ENCODE data around the gene DLST. TPM values are rescaled to one million over a fixed set of nuclear protein-coding genes. Genes with fewer than 3 reads are reported as not detected.

The DLST gene
- total RNA-seq, 1 experiment from 2014 or later: 68.8 TPM

DNA sequence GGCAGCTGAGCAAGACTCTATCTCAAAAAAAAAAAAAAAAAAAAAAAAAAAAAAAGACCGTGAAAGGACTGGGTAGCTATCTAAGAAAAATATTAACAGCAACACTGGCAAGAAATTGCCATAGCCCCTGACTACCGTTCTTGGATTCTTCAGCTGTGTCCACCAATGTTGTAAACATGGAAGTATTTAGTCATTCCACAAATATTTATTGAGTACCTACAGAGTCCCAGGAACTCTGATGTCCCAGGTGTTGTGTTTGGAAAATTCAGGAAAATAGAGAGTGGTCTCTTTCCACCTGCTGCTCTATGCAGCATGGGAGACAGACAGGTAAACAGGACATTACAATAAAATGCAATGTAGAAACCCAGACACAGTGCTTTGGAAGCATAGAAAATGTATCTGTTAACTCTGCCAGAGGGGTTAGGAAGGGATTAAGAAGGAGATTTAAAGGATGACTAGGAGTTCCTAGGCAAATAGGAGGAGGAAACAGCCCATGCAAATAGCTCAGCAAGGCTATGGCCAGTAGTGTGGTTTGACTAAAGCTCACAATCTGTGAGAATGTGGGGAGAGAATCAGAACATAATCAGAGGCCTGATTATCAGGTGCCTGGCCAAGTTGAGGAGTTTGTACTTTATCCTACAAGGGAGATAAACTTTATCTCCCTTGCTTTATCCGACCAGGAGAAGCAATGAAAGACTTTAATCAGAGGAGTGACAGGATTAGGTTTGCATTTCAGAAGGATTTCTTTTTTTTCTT is 2.1 kb upstream of the DLST start:
- no TSS peak for BruUV-seq (replicated peaks)
- Histone ChIP-seq H3K27me3 (ENCODE audit: control insufficient read depth, insufficient read depth, low read length) (no peaks in the 10 kb centered on the region), H3K27ac (ENCODE audit: low read length) (no peak overlapping the region), H3K4me1 (ENCODE audit: control insufficient read depth, insufficient read depth, low read length) (peaks cover 13% of the 10 kb centered on the region), H3K36me3 (ENCODE audit: control insufficient read depth, insufficient read depth, low read length) (no peaks in the 10 kb centered on the region; the same call in 1 of the 2 replicates), H3K9me3 (ENCODE audit: control insufficient read depth, insufficient read depth, low read depth, low read length) (no peaks in the 10 kb centered on the region), H3K4me3 (ENCODE audit: low read depth in 2 of 2, low read length in 2 of 2) (no peak overlapping the region)
- ChIA-PET CTCF (interaction anchor here (0.7 kb wide), 1 partner anchor 1163 kb away, joined by 4 read pairs; no protein-coding TSS in a partner anchor), POLR2A (interaction anchor here (0.6 kb wide), 1 partner anchor 162 kb away, joined by 3 read pairs; no protein-coding TSS in a partner anchor)
- TF ChIP-seq SIN3A (IDR thresholded peaks at IDR 0.05; ENCODE audit: borderline replicate concordance, insufficient read depth, low read depth, low read length) (no peak), TCF7L2 (IDR thresholded peaks at IDR 0.05; ENCODE audit: low read depth, low read length) (no peak), POLR2AphosphoS5 (IDR thresholded peaks at IDR 0.05; ENCODE audit: low read depth, low read length) (no peak)
- TF ChIP-seq, protein P1, sequence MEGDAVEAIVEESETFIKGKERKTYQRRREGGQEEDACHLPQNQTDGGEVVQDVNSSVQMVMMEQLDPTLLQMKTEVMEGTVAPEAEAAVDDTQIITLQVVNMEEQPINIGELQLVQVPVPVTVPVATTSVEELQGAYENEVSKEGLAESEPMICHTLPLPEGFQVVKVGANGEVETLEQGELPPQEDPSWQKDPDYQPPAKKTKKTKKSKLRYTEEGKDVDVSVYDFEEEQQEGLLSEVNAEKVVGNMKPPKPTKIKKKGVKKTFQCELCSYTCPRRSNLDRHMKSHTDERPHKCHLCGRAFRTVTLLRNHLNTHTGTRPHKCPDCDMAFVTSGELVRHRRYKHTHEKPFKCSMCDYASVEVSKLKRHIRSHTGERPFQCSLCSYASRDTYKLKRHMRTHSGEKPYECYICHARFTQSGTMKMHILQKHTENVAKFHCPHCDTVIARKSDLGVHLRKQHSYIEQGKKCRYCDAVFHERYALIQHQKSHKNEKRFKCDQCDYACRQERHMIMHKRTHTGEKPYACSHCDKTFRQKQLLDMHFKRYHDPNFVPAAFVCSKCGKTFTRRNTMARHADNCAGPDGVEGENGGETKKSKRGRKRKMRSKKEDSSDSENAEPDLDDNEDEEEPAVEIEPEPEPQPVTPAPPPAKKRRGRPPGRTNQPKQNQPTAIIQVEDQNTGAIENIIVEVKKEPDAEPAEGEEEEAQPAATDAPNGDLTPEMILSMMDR (IDR thresholded peaks at IDR 0.05): no peak
- TF ChIP-seq, protein P2, sequence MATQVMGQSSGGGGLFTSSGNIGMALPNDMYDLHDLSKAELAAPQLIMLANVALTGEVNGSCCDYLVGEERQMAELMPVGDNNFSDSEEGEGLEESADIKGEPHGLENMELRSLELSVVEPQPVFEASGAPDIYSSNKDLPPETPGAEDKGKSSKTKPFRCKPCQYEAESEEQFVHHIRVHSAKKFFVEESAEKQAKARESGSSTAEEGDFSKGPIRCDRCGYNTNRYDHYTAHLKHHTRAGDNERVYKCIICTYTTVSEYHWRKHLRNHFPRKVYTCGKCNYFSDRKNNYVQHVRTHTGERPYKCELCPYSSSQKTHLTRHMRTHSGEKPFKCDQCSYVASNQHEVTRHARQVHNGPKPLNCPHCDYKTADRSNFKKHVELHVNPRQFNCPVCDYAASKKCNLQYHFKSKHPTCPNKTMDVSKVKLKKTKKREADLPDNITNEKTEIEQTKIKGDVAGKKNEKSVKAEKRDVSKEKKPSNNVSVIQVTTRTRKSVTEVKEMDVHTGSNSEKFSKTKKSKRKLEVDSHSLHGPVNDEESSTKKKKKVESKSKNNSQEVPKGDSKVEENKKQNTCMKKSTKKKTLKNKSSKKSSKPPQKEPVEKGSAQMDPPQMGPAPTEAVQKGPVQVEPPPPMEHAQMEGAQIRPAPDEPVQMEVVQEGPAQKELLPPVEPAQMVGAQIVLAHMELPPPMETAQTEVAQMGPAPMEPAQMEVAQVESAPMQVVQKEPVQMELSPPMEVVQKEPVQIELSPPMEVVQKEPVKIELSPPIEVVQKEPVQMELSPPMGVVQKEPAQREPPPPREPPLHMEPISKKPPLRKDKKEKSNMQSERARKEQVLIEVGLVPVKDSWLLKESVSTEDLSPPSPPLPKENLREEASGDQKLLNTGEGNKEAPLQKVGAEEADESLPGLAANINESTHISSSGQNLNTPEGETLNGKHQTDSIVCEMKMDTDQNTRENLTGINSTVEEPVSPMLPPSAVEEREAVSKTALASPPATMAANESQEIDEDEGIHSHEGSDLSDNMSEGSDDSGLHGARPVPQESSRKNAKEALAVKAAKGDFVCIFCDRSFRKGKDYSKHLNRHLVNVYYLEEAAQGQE (IDR thresholded peaks at IDR 0.05; ENCODE audit: insufficient read depth in 1 of 2, low read depth in 2 of 2, low read length in 1 of 2): no peak
- no peak for DNase-seq (ENCODE audit: low read depth, low spot score)
- no peak for ATAC-seq
- intact Hi-C loops (cut with micrococcal nuclease; ENCODE audit: unreplicated experiment): no loop called here
- in situ Hi-C loops (cut with HindIII; ENCODE audit: low pct_unique_long_range_greater_than_20kb, low sequenced_read_pairs): no loop called here

DNA sequence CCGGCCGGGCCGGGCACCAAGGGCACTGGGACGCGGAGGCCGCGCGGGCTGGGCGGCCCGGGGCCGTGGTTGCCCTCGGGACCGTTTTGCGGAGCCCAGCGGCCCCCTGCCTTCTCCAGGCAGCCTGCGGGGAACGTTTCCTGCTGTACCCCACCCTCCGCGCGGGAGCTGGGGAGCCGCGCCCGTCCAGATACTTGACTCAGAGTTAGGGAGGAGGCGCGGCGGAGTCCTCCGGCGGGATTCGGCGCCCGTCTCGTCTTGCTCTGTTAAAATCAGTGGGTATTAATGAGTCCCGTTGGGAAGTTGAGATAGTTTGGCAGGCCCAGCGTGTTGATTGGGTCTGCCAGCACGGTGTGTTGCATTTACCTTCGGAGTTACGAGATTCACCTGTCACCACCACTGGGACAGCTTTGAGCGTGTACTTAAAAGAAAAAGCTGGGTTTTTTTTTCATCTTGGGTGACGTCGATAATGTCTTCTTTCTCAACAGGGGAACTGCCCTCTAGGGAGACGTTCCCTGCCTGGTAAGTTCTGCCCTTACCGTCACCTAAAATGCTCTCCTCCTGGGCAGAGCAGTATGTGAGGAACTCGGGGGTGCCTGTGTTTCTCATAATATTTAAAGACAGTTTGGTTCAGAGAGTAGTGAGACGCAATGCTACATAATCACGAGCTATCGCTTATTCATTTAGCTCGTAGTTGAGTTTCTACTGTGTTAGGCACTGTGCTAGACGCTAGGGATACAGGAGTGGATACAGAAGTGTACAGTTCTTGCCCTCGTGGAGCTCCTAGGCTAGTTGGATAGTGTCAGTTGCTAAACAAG is 596 bp downstream of the DLST start:
- no peak for DNase-seq (ENCODE audit: low read depth, low spot score)

More for the DNA sequence above, 596 bp downstream of the DLST start:
- peak; percentile 64 for ATAC-seq
- peaks cover 2% of the 10 kb centered on the region for H3K36me3 ChIP-seq (ENCODE audit: control insufficient read depth, insufficient read depth, low read length)
- CTCF ChIA-PET: no interaction called here
- H3K4me3 ChIP-seq (ENCODE audit: low read depth in 2 of 2, low read length in 2 of 2): peak overlapping the region; percentile 91 to 97
- in situ Hi-C loops (cut with HindIII; ENCODE audit: low pct_unique_long_range_greater_than_20kb, low sequenced_read_pairs) (no loop called here), intact Hi-C loops (cut with micrococcal nuclease; ENCODE audit: unreplicated experiment) (no loop called here)
- POLR2A ChIA-PET: interaction anchor here (0.6 kb wide), 1 partner anchor 15 kb away, joined by 9 read pairs; no protein-coding TSS in a partner anchor
- no peaks in the 10 kb centered on the region for H3K27me3 ChIP-seq (ENCODE audit: control insufficient read depth, insufficient read depth, low read length)
- H3K9me3 ChIP-seq (ENCODE audit: control insufficient read depth, insufficient read depth, low read depth, low read length): no peaks in the 10 kb centered on the region
- H3K27ac ChIP-seq (ENCODE audit: low read length): peak overlapping the region; percentile 81
- H3K4me1 ChIP-seq (ENCODE audit: control insufficient read depth, insufficient read depth, low read length): peaks cover 15% of the 10 kb centered on the region
- no TSS peak for BruUV-seq (replicated peaks)
- TF ChIP-seq, protein P2 (IDR thresholded peaks at IDR 0.05; ENCODE audit: insufficient read depth in 1 of 2, low read depth in 2 of 2, low read length in 1 of 2): no peak
- TF ChIP-seq POLR2AphosphoS5 (IDR thresholded peaks at IDR 0.05; ENCODE audit: low read depth, low read length): no peak
- no peak for TF ChIP-seq SIN3A (IDR thresholded peaks at IDR 0.05; ENCODE audit: borderline replicate concordance, insufficient read depth, low read depth, low read length)
- TF ChIP-seq, protein P1 (IDR thresholded peaks at IDR 0.05): no peak
- no peak for TF ChIP-seq TCF7L2 (IDR thresholded peaks at IDR 0.05; ENCODE audit: low read depth, low read length)
